IMR-90 (cell line): ENCODE measurements around the gene TEX28. TPM values are rescaled to one million over a fixed set of nuclear protein-coding genes. Genes with fewer than 3 reads are reported as not detected.

Experiments
- ATAC-seq: fragments of 200-7000 bp; cut with Tn5 transposase; 2 replicates; pipeline ENCODE4 v1.9.1; 2020; ENCODE audit warnings: low read depth, mild to moderate bottlenecking, moderate library complexity
- BruUV-seq: library from RNA; stranded (reverse); fragments of 400-500 nt; replicated peaks from 2 replicates; lab custom pipeline; 2021; lab: Mats Ljungman, UMichigan
- CTCF ChIA-PET: fragments of 300-600 bp; formaldehyde crosslinking; extraction: SDS; loops from one replicate; lab custom pipeline; 2021; ENCODE audit warnings: antibody characterized with exemption; lab: Yijun Ruan, JAX
- POLR2A ChIA-PET: fragments of 300-600 bp; sonication (Branson Sonifier 250); formaldehyde crosslinking; loops from one replicate; lab custom pipeline; 2022; ENCODE audit warnings: antibody characterized with exemption; ENCODE audit not compliant: unreplicated experiment; lab: Charles Lee
- DNase-seq: peaks from one replicate; pipeline ENCODE4 v3.0.0; 2013
- H2AFZ ChIP-seq: replicated peaks from 2 replicates; pipeline ENCODE3; 2013; ENCODE audit warnings: low read length, mild to moderate bottlenecking; ENCODE audit not compliant: poor library complexity
- H2AK5ac ChIP-seq: 2 replicates; pipeline ENCODE4 v1.6.1; 2013; ENCODE audit warnings: low read depth, low read length, inconsistent platforms
- H2AK9ac ChIP-seq: replicated peaks from 2 replicates; pipeline ENCODE3; 2013; ENCODE audit warnings: mild to moderate bottlenecking, low read depth, low read length, moderate library complexity; ENCODE audit not compliant: poor library complexity
- H2BK120ac ChIP-seq: 2 replicates; pipeline ENCODE4 v1.6.1; 2013; ENCODE audit warnings: low read depth, low read length, inconsistent platforms
- H2BK15ac ChIP-seq: 3 replicates; pipeline ENCODE4 v1.6.1; 2013; ENCODE audit warnings: low read depth, low read length, inconsistent platforms
- H2BK20ac ChIP-seq: 2 replicates; pipeline ENCODE4 v1.6.1; 2013; ENCODE audit warnings: low read depth, mild to moderate bottlenecking, inconsistent platforms, low read length, moderate library complexity
- H2BK5ac ChIP-seq: 2 replicates; pipeline ENCODE4 v1.6.1; 2013; ENCODE audit warnings: mild to moderate bottlenecking, low read depth, low read length, inconsistent platforms; ENCODE audit not compliant: poor library complexity, severe bottlenecking
- H3K14ac ChIP-seq: replicated peaks from 2 replicates; pipeline ENCODE4 v1.6.1; 2013; ENCODE audit warnings: low read depth, low read length, inconsistent platforms
- H3K18ac ChIP-seq: 2 replicates; pipeline ENCODE4 v1.6.1; 2013; ENCODE audit warnings: low read depth, low read length, control low read depth
- H3K23ac ChIP-seq: 2 replicates; pipeline ENCODE4 v1.6.1; 2013; ENCODE audit warnings: low read depth, low read length, inconsistent platforms
- H3K27ac ChIP-seq: 2 replicates; pipeline ENCODE4 v1.5.1; 2013; ENCODE audit warnings: mild to moderate bottlenecking, control low read depth, low read length; ENCODE audit not compliant: insufficient read depth
- H3K27me3 ChIP-seq: 2 replicates; pipeline ENCODE4 v1.6.1; 2013; ENCODE audit warnings: low read length; ENCODE audit not compliant: control insufficient read depth, insufficient read depth
- H3K36me3 ChIP-seq: 2 replicates; pipeline ENCODE4 v1.6.1; 2013; ENCODE audit warnings: low read length, mixed read lengths; ENCODE audit not compliant: control insufficient read depth, insufficient read depth
- H3K4ac ChIP-seq: 2 replicates; pipeline ENCODE4 v1.6.1; 2013; ENCODE audit warnings: low read depth, low read length, inconsistent platforms
- H3K4me1 ChIP-seq: 2 replicates; pipeline ENCODE4 v1.6.1; 2013; ENCODE audit warnings: low read length, mixed read lengths; ENCODE audit not compliant: control insufficient read depth, insufficient read depth
- H3K4me2 ChIP-seq: 2 replicates; pipeline ENCODE4 v1.6.1; 2013; ENCODE audit warnings: low read depth, mild to moderate bottlenecking, control low read depth, low read length, moderate library complexity
- H3K4me3 ChIP-seq: 2 replicates; pipeline ENCODE4 v1.5.1; 2013; ENCODE audit warnings: low read depth, mild to moderate bottlenecking, control low read depth, low read length, moderate library complexity; ENCODE audit not compliant: insufficient read depth
- H3K56ac ChIP-seq: 2 replicates; pipeline ENCODE4 v1.6.1; 2013; ENCODE audit warnings: low read length, inconsistent platforms; ENCODE audit not compliant: insufficient read depth; ENCODE audit errors: extremely low read depth
- H3K79me1 ChIP-seq, 2 experiments: 2 replicates each; pipeline ENCODE4 v1.6.1; 2013; ENCODE audit warnings: low read length in 2 of 2, inconsistent platforms in 1 of 2, low read depth in 1 of 2
- H3K9ac ChIP-seq: 2 replicates; pipeline ENCODE4 v1.6.1; 2013; ENCODE audit warnings: low read depth, low read length, control low read depth
- H3K9me1 ChIP-seq: 2 replicates; pipeline ENCODE4 v1.6.1; 2013; ENCODE audit warnings: low read length, inconsistent platforms; ENCODE audit not compliant: insufficient read depth
- H3K9me3 ChIP-seq: 2 replicates; pipeline ENCODE4 v1.6.1; 2013; ENCODE audit warnings: low read length; ENCODE audit not compliant: control insufficient read depth, insufficient read depth
- H4K20me1 ChIP-seq: 2 replicates; pipeline ENCODE4 v1.6.1; 2013; ENCODE audit warnings: low read length, inconsistent platforms; ENCODE audit not compliant: insufficient read depth
- H4K5ac ChIP-seq: 2 replicates; pipeline ENCODE4 v1.6.1; 2013; ENCODE audit warnings: mild to moderate bottlenecking, low read depth, low read length, control low read depth
- H4K8ac ChIP-seq, 2 experiments: 2 replicates each; pipeline ENCODE4 v1.6.1; 2013; ENCODE audit warnings: low read depth in 2 of 2, low read length in 2 of 2, control low read depth in 1 of 2, inconsistent platforms in 1 of 2
- H4K91ac ChIP-seq: 2 replicates; pipeline ENCODE4 v1.6.1; 2013; ENCODE audit warnings: low read depth, low read length, inconsistent platforms; ENCODE audit not compliant: insufficient read depth
- FOS ChIP-seq: fragments of 150-350 bp; IDR thresholded peaks from 2 replicates; pipeline ENCODE4 v1.6.1; 2016; ENCODE audit warnings: low read depth, low read length
- NFE2L2 ChIP-seq: fragments of 150-350 bp; IDR thresholded peaks from 2 replicates; pipeline ENCODE4 v1.6.1; 2016; ENCODE audit warnings: low read depth, mild to moderate bottlenecking, low read length
- RCOR1 ChIP-seq: IDR thresholded peaks from 2 replicates; pipeline ENCODE4 v1.6.1; 2012; ENCODE audit warnings: mild to moderate bottlenecking, low read length, improper control_type of control experiment; ENCODE audit not compliant: insufficient replicate concordance
- WGBS, 2 experiments: methylation state at CpG; one replicate each; pipeline versions ENCODE4 v1.1.5 to v1.1.7; 2013; ENCODE audit warnings: missing lambda C conversion rate in 2 of 2; ENCODE audit not compliant: insufficient read length in 1 of 2; ENCODE audit errors: extremely low coverage in 2 of 2; 5-methylcytosine and 5-hydroxymethylcytosine counted together
- dilution Hi-C: fragments of 300-500 bp; cut with HindIII; formaldehyde crosslinking; loops from one replicate; pipeline ENCODE4 v1.14.3; 2018; ENCODE audit warnings: low sequenced_read_pairs; ENCODE audit not compliant: unreplicated experiment
- in situ Hi-C: fragments of 300-500 bp; cut with MboI; formaldehyde crosslinking; loops from 3 replicates; pipeline ENCODE4 v1.14.3; 2019; ENCODE audit warnings: low sequenced_read_pairs, inconsistent platforms, mixed read lengths
- intact Hi-C: fragments of 100-400 bp; cut with micrococcal nuclease; formaldehyde crosslinking; loops from 2 replicates; pipeline ENCODE4 v1.10.0; 2022
- polyA plus RNA-seq, 3 experiments: library from polyadenylated mRNA; depleted of rRNA; stranded (reverse); fragments of >200 nt; gene quantifications; 2 replicates each; pipeline ENCODE4 v1.2.3, GENCODE V29; 2012; ENCODE audit warnings: low replicate concordance in 1 of 3
- total RNA-seq: library from RNA; depleted of rRNA; stranded (reverse); fragments of >200 nt; gene quantifications from 2 replicates; pipeline ENCODE4 v1.2.3, GENCODE V29; 2012

The TEX28 gene
- total and polyA plus RNA-seq, 2 of the 4 experiments (the other 2 are of a cell fraction): not detected

GRCh38 chrX:154304846-154305245, 9.9 kb upstream of the TEX28 start:
- Histone ChIP-seq H3K56ac (no peak overlapping the region), H3K23ac (no peak overlapping the region), H3K9ac (no peak overlapping the region), H3K4me2 (no peak overlapping the region), H4K8ac (no peak overlapping the region), H3K27ac (no peak overlapping the region), H3K36me3 (no peaks in the 10 kb centered on the region), H3K14ac (no peak overlapping the region), H4K5ac (no peak overlapping the region), H4K20me1 (no peaks in the 10 kb centered on the region), H3K9me1 (no peaks in the 10 kb centered on the region; the same call in 1 of the 2 replicates), H3K9me3 (no peaks in the 10 kb centered on the region), H3K27me3 (peaks cover 2% of the 10 kb centered on the region), H3K4me1 (no peaks in the 10 kb centered on the region), H2AK9ac (no peak overlapping the region), H2BK120ac (no peak overlapping the region), H2BK20ac (no peak overlapping the region), H2AK5ac (no peak overlapping the region), H2BK5ac (no peak overlapping the region), H2AFZ (no peak overlapping the region), H4K91ac (no peak overlapping the region), H3K18ac (no peak overlapping the region), H3K4ac (no peak overlapping the region), H2BK15ac (no peak overlapping the region), H3K79me1 (no peaks in the 10 kb centered on the region), H3K4me3 (no peak overlapping the region)
- BruUV-seq: no TSS peak
- in situ Hi-C loops: no loop called here
- ATAC-seq (no peak), DNase-seq (no peak)
- intact Hi-C loops: no loop called here
- dilution Hi-C loops: no loop called here
- ChIA-PET POLR2A (no interaction called here), CTCF (no interaction called here)
- TF ChIP-seq RCOR1 (no peak), FOS (no peak), NFE2L2 (no peak)
- 57% methylated on average over 5 of the region's 10 CpGs; no CpG with 5 or more reads in 1 of the 2 experiments for WGBS, 2 experiments
